OCI-LY3 (cell line): ENCODE measurements around the gene PARD3B.

ENCODE experiments used
- H2AFZ ChIP-seq: fragments of 200-600, 300-600 bp; shearing (Covaris generic); 2 replicates; pipeline ENCODE4 v1.6.0; 2014; ENCODE audit warnings: antibody characterized with exemption, low read depth, low read length
- H3K27ac ChIP-seq: fragments of 200-600, 300-600 bp; sonication (generic); 2 replicates; pipeline ENCODE4 v1.5.1; 2014; ENCODE audit warnings: mild to moderate bottlenecking, low read length, moderate library complexity, mixed read lengths
- H3K27me3 ChIP-seq: fragments of 200-600, 300-600 bp; sonication (generic); 2 replicates; pipeline ENCODE4 v1.6.1; 2014; ENCODE audit warnings: low read depth, low read length, mixed read lengths
- H3K36me3 ChIP-seq: fragments of 200-600, 300-600 bp; sonication (generic); replicated peaks from 2 replicates; pipeline ENCODE3; 2014; ENCODE audit warnings: low read depth, low read length, mixed read lengths
- H3K4me1 ChIP-seq: fragments of 300-600, 200-600 bp; sonication (generic); 2 replicates; pipeline ENCODE4 v1.6.1; 2014; ENCODE audit warnings: low read length, mixed read lengths
- H3K4me2 ChIP-seq: fragments of 200-600, 300-600 bp; sonication (generic); 2 replicates; pipeline ENCODE4 v1.6.1; 2014; ENCODE audit warnings: low read length, mixed read lengths
- H3K4me3 ChIP-seq: fragments of 300-600, 200-600 bp; sonication (generic); 2 replicates; pipeline ENCODE4 v1.5.1; 2014; ENCODE audit warnings: antibody characterized with exemption, mild to moderate bottlenecking, low read length, moderate library complexity
- H3K79me2 ChIP-seq: fragments of 300-600, 200-600 bp; shearing (Covaris generic); 2 replicates; pipeline ENCODE4 v1.6.1; 2014; ENCODE audit warnings: mild to moderate bottlenecking, low read length, mixed read lengths
- H3K9ac ChIP-seq: fragments of 300-600, 200-600 bp; shearing (Covaris generic); 2 replicates; pipeline ENCODE4 v1.6.0; 2014; ENCODE audit warnings: mild to moderate bottlenecking, low read length, moderate library complexity
- H3K9me3 ChIP-seq: fragments of 200-600, 300-600 bp; shearing (Covaris generic); 2 replicates; pipeline ENCODE4 v1.6.1; 2014; ENCODE audit warnings: low read length, mixed read lengths; ENCODE audit not compliant: insufficient read depth
- H4K20me1 ChIP-seq: fragments of 200-600, 300-600 bp; sonication (generic); 2 replicates; pipeline ENCODE4 v1.6.1; 2016; ENCODE audit warnings: low read length, mixed read lengths; ENCODE audit not compliant: insufficient read depth
- CTCF ChIP-seq: fragments of 200-600, 300-600 bp; sonication (generic); IDR thresholded peaks from 2 replicates; pipeline ENCODE4 v1.5.1; 2014; ENCODE audit warnings: antibody characterized with exemption, low read length, low read depth
- EZH2phosphoT487 ChIP-seq: fragments of 200-600 bp; shearing (Covaris generic); IDR thresholded peaks from 2 replicates; pipeline ENCODE4 v1.6.1; 2018; ENCODE audit warnings: antibody characterized with exemption, mixed run types, low read depth

PARD3B gene

DNA sequence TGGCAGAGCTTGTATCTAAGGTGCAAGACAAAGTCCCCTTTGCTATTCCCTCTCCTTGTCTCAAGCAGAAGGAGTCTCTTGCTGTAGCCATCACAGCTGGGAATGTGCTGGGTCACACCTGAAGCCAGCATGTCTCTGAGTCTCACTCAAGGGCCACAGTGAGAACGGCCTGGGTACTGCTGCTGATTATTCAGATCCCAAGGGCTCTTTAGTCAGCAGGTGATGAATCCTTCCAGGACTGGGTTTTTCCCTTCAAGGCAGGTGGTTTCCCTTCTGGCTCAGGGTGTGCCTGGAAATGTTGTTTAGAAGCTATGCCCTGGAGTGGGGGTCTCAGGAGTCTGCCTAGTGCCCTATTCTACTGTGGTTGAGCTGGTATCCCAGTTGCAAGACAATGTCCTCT lies 356.3 kb downstream of the PARD3B start:
- no peaks in the 10 kb centered on the region for H3K27me3 ChIP-seq
- H3K27ac ChIP-seq: no peak overlapping the region
- H2AFZ ChIP-seq: no peak overlapping the region
- H3K4me1 ChIP-seq: peaks cover 36% of the 10 kb centered on the region
- no peaks in the 10 kb centered on the region for H3K36me3 ChIP-seq
- H3K4me3 ChIP-seq: no peak overlapping the region
- TF ChIP-seq EZH2phosphoT487: no peak
- no peak for TF ChIP-seq CTCF
- H4K20me1 ChIP-seq: no peaks in the 10 kb centered on the region
- no peaks in the 10 kb centered on the region for H3K79me2 ChIP-seq
- H3K9me3 ChIP-seq: no peaks in the 10 kb centered on the region; the same call in 1 of the 2 replicates
- H3K4me2 ChIP-seq: no peak overlapping the region
- no peak overlapping the region for H3K9ac ChIP-seq

DNA sequence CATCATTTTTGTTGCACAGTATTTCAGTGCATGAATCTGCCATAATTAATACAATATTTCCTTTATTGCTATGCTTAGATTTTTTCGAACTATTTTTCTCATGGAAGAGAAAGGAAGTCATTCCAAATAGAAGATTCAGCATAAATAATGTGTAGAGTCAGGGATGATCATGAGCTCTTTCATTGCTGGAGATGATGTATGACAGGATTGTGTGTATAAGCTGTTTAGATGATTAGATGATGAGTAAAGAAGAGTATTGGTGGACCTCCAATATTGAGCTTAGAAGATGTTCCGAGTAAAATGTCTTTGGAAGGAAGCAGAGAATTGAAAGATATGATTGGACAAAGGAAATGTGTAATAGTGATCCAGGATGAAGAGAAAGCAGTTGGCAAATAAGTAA lies 364.5 kb downstream of the PARD3B start:
- Histone ChIP-seq H3K9ac (no peak overlapping the region), H3K79me2 (no peaks in the 10 kb centered on the region), H3K36me3 (no peaks in the 10 kb centered on the region), H3K4me2 (no peak overlapping the region), H3K27ac (no peak overlapping the region), H2AFZ (no peak overlapping the region), H3K9me3 (no peaks in the 10 kb centered on the region), H3K4me1 (no peaks in the 10 kb centered on the region), H4K20me1 (no peaks in the 10 kb centered on the region), H3K4me3 (no peak overlapping the region), H3K27me3 (no peaks in the 10 kb centered on the region)
- TF ChIP-seq CTCF (no peak), EZH2phosphoT487 (no peak)

DNA sequence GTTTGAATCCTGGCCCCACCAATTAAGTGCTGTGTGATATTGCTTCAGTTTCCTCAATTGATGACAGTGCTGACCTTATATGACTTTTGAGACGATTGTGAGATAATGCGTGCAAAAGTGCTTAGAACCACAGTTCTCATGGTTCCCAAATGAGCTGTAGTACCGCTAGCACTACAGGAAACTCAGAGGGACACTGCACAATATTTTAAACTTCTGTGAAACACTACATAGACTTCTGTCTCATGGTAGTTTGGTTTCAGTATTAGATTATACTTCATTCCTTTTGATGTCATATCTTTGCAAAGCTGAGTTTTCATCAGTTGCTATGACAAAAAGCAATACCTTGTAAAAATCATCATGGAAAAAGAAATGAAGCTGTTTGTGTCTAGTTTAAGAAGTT lies 368.0 kb downstream of the PARD3B start:
- TF ChIP-seq CTCF (no peak), EZH2phosphoT487 (no peak)
- no peak overlapping the region for H3K9ac ChIP-seq
- H3K27ac ChIP-seq: no peak overlapping the region
- H3K79me2 ChIP-seq: no peaks in the 10 kb centered on the region
- H3K36me3 ChIP-seq: no peaks in the 10 kb centered on the region
- no peak overlapping the region for H3K4me2 ChIP-seq
- no peaks in the 10 kb centered on the region for H4K20me1 ChIP-seq
- H2AFZ ChIP-seq: no peak overlapping the region
- H3K4me1 ChIP-seq: no peaks in the 10 kb centered on the region
- no peaks in the 10 kb centered on the region for H3K27me3 ChIP-seq
- H3K9me3 ChIP-seq: no peaks in the 10 kb centered on the region
- no peak overlapping the region for H3K4me3 ChIP-seq

DNA sequence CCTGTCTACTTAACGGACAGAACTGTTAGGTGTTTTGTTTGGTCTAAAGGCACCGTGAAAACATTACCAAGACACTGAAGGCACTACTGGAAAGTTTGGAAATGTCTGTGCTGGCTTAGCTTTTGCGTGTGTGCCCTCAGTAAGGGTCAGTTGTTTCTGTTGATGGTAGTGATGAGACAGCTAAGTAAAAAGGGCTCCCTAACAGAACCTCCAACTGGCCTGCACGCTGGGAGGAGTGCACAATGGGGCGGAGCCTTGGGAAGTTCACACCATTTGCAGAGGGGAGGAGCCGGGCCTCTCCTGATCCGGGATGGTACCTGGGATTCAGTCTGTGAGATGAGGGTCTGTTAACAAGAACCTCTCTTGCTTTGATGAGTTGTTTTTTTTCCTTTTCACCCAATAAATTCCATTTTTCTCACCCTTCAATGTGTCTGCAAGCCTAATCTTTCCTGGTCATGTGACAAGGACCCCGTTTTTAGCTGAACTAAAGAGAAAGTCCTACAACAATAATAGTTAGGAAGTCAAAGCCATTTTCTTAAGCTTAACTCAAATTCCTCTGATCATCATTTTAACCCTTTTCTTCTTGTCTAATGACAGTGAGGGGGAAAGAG lies 368.7 kb downstream of the PARD3B start:
- no peaks in the 10 kb centered on the region for H3K79me2 ChIP-seq
- H2AFZ ChIP-seq: no peak overlapping the region
- no peaks in the 10 kb centered on the region for H3K36me3 ChIP-seq
- H4K20me1 ChIP-seq: no peaks in the 10 kb centered on the region
- no peak overlapping the region for H3K9ac ChIP-seq
- H3K9me3 ChIP-seq: no peaks in the 10 kb centered on the region
- TF ChIP-seq EZH2phosphoT487 (no peak), CTCF (no peak)
- H3K4me1 ChIP-seq: no peaks in the 10 kb centered on the region
- no peak overlapping the region for H3K4me2 ChIP-seq
- H3K27ac ChIP-seq: no peak overlapping the region
- H3K27me3 ChIP-seq: no peaks in the 10 kb centered on the region
- no peak overlapping the region for H3K4me3 ChIP-seq
